Measurements from ENCODE around the gene GNB4. TPM values are rescaled to one million over a fixed set of nuclear protein-coding genes. Genes with fewer than 3 reads are reported as not detected.

GNB4 gene
- polyA plus RNA-seq, 1 of the 3 experiments (the other 2 are of a cell fraction) = 8.7 TPM

DNA sequence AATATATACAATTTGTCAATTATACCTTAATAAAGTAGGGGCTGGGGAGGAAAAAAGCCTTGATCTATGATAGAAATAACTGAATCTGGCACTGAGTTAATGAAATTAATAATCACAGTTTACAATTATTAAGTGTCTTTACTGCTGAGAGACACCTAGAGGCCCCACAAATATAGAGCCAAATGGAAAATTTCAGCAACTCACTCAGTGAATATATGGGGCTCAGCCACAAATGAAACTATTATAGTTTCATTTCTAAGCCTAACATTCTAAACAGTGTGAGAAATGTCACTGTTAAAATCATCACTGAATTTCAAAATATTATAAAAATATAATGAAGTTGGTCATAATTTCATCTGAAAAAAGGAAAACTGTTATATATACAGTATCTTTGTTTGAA is 40.3 kb downstream of the GNB4 start:
- no peaks in the 10 kb centered on the region for H3K9me3 ChIP-seq
- H3K27ac ChIP-seq (ENCODE audit: low read depth in 2 of 2, low read length in 1 of 2) = no peak overlapping the region
- H4K20me1 ChIP-seq (ENCODE audit: insufficient read depth) = no peaks in the 10 kb centered on the region
- H3K4me2 ChIP-seq = no peak overlapping the region
- peaks cover 0 to 3% of the 10 kb centered on the region in 2 experiments; a peak in 2 of 4 replicates for H3K4me1 ChIP-seq (ENCODE audit: control insufficient read depth in 1 of 2, insufficient read depth in 2 of 2, low read depth in 1 of 2, low read length in 1 of 2)
- H3K79me2 ChIP-seq (ENCODE audit: insufficient read depth) = peaks cover 3% of the 10 kb centered on the region; the same call in 1 of the 2 replicates
- POLR2A ChIA-PET = no interaction called here
- TF ChIP-seq GABPA (IDR thresholded peaks at IDR 0.05; ENCODE audit: low read depth) (no peak), FOXM1 (IDR thresholded peaks at IDR 0.05; ENCODE audit: low read depth) (no peak), JUND (IDR thresholded peaks at IDR 0.05) (no peak), FOXJ3 (CRISPR knock-in tag; IDR thresholded peaks at IDR 0.05) (no peak), GATA2 (CRISPR knock-in tag; IDR thresholded peaks at IDR 0.05) (no peak), MEF2A (IDR thresholded peaks at IDR 0.05; ENCODE audit: borderline replicate concordance, low read depth) (no peak), POLR2AphosphoS5 (IDR thresholded peaks at IDR 0.05; ENCODE audit: low read depth, low read length) (no peak), SMC3 (IDR thresholded peaks at IDR 0.05; ENCODE audit: low read depth, low read length) (no peak), NRF1 (IDR thresholded peaks at IDR 0.05; ENCODE audit: low read depth, low read length) (no peak), FOSL2 (IDR thresholded peaks at IDR 0.05; ENCODE audit: borderline replicate concordance, low read depth) (no peak), RCOR1 (IDR thresholded peaks at IDR 0.05; ENCODE audit: low read length) (no peak), TAF1 (IDR thresholded peaks at IDR 0.05; ENCODE audit: borderline replicate concordance, low read depth, low read length) (no peak), RXRA (IDR thresholded peaks at IDR 0.05; ENCODE audit: borderline replicate concordance, low read depth) (no peak), ELF1 (IDR thresholded peaks at IDR 0.05) (no peak)
- TF ChIP-seq, protein P1, sequence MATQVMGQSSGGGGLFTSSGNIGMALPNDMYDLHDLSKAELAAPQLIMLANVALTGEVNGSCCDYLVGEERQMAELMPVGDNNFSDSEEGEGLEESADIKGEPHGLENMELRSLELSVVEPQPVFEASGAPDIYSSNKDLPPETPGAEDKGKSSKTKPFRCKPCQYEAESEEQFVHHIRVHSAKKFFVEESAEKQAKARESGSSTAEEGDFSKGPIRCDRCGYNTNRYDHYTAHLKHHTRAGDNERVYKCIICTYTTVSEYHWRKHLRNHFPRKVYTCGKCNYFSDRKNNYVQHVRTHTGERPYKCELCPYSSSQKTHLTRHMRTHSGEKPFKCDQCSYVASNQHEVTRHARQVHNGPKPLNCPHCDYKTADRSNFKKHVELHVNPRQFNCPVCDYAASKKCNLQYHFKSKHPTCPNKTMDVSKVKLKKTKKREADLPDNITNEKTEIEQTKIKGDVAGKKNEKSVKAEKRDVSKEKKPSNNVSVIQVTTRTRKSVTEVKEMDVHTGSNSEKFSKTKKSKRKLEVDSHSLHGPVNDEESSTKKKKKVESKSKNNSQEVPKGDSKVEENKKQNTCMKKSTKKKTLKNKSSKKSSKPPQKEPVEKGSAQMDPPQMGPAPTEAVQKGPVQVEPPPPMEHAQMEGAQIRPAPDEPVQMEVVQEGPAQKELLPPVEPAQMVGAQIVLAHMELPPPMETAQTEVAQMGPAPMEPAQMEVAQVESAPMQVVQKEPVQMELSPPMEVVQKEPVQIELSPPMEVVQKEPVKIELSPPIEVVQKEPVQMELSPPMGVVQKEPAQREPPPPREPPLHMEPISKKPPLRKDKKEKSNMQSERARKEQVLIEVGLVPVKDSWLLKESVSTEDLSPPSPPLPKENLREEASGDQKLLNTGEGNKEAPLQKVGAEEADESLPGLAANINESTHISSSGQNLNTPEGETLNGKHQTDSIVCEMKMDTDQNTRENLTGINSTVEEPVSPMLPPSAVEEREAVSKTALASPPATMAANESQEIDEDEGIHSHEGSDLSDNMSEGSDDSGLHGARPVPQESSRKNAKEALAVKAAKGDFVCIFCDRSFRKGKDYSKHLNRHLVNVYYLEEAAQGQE (IDR thresholded peaks at IDR 0.05; ENCODE audit: low read depth, low read length) = no peak
- TF ChIP-seq, protein P2, sequence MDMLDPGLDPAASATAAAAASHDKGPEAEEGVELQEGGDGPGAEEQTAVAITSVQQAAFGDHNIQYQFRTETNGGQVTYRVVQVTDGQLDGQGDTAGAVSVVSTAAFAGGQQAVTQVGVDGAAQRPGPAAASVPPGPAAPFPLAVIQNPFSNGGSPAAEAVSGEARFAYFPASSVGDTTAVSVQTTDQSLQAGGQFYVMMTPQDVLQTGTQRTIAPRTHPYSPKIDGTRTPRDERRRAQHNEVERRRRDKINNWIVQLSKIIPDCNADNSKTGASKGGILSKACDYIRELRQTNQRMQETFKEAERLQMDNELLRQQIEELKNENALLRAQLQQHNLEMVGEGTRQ (IDR thresholded peaks at IDR 0.05; ENCODE audit: borderline replicate concordance, low read depth, low read length) = no peak
- TF ChIP-seq, protein P3, sequence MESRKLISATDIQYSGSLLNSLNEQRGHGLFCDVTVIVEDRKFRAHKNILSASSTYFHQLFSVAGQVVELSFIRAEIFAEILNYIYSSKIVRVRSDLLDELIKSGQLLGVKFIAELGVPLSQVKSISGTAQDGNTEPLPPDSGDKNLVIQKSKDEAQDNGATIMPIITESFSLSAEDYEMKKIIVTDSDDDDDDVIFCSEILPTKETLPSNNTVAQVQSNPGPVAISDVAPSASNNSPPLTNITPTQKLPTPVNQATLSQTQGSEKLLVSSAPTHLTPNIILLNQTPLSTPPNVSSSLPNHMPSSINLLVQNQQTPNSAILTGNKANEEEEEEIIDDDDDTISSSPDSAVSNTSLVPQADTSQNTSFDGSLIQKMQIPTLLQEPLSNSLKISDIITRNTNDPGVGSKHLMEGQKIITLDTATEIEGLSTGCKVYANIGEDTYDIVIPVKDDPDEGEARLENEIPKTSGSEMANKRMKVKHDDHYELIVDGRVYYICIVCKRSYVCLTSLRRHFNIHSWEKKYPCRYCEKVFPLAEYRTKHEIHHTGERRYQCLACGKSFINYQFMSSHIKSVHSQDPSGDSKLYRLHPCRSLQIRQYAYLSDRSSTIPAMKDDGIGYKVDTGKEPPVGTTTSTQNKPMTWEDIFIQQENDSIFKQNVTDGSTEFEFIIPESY (IDR thresholded peaks at IDR 0.05; ENCODE audit: borderline replicate concordance, low read depth) = no peak
- 0 out of 2 replicates have a peak, but pooled peaks cover 4% of the 10 kb centered on the region for H3K9me2 ChIP-seq
- DNase-seq = no peak
- no peak overlapping the region for H3K4me3 ChIP-seq (ENCODE audit: low read depth in 2 of 2, low read length in 1 of 2)
- CTCF ChIA-PET = no interaction called here
- peaks cover 13 to 67% of the 10 kb centered on the region in 2 experiments for H3K36me3 ChIP-seq (replicated peaks in 1 of 2; ENCODE audit: control insufficient read depth in 1 of 2, insufficient read depth in 2 of 2, low read length in 1 of 2)
- no peak overlapping the region for H2AFZ ChIP-seq (ENCODE audit: low read depth)
- H3K9ac ChIP-seq = no peak overlapping the region
- H3F3A ChIP-seq (replicated peaks; ENCODE audit: insufficient read depth) = peaks cover 16% of the 10 kb centered on the region
- no peaks in the 10 kb centered on the region for H3K27me3 ChIP-seq (ENCODE audit: insufficient read depth)
